ENCODE results near the gene CSNK1E.
"Not testable (repeated sequence)": the region's sequence is repeated elsewhere in the genome, so short reads cannot be mapped to it uniquely, and the experiment has no call there.

Gene CSNK1E

DNA sequence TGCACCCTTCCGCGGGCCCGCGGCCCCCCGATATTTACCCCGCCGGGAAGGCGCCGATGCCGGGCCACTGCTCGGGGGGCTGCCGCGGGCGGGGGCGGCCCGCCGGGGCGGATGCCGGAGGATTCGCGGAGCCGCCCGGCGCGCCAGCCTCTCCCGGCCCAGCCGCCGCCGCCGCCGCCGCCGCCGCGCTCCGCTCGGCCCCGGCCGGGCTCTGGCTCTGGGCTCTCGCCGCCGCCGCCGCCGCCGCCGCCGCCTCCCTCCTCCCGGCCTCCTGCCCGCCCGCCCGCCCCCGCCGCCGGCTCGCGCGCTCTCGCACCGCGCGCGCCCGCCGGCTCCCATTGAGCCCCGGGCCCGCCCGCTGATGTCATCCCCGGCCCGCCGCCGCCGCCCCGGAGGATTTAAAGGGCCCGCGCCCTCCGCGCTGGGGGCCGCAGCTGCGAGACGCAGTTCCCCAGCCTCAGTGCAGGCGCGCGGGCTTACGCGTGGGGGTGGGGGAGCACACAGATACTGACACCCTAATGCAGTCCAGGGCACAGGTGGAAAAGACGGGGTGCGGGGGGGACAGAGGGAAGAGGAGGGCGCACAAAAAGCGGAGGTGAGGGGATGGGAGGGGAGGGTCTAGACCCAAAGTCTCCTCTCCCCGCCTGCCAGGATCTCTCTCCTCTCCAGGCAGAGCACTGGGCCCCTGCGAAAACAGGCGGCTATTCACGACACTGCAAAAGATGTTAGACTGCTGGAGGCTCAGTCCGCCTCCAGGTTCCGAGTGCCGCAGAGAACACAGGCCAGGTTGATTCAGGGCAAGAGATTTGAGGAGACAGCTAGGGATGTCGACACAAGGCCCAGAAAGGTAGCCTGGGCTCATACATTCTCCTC is at the start of gene CSNK1E:
Gene CSNK1E (minus strand): TSS at position 312 of the 873 bp plus-strand sequence. CDS start 3,276 bp downstream, outside the sequence.
- TF ChIP-seq, protein P1, sequence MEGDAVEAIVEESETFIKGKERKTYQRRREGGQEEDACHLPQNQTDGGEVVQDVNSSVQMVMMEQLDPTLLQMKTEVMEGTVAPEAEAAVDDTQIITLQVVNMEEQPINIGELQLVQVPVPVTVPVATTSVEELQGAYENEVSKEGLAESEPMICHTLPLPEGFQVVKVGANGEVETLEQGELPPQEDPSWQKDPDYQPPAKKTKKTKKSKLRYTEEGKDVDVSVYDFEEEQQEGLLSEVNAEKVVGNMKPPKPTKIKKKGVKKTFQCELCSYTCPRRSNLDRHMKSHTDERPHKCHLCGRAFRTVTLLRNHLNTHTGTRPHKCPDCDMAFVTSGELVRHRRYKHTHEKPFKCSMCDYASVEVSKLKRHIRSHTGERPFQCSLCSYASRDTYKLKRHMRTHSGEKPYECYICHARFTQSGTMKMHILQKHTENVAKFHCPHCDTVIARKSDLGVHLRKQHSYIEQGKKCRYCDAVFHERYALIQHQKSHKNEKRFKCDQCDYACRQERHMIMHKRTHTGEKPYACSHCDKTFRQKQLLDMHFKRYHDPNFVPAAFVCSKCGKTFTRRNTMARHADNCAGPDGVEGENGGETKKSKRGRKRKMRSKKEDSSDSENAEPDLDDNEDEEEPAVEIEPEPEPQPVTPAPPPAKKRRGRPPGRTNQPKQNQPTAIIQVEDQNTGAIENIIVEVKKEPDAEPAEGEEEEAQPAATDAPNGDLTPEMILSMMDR (IDR thresholded peaks at IDR 0.05; ENCODE audit: extremely low read depth, missing control alignments) = no peak
- peak; percentile 95 for DNase-seq (ENCODE audit: low spot score)

DNA sequence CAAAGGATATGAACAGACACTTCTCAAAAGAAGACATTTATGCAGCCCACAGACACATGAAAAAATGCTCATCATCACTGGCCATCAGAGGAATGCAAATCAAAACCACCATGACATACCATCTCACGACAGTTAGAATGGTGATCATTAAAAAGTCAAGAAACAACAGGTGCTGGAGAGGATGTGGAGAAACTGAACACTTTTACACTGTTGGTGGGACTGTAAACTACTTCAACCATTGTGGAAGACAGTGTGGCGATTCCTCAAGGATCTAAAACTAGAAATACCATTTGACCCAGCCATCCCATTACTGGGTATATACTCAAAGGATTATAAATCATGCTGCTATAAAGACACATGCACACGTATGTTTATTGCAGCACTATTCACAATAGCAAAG is 48.6 kb upstream of the CSNK1E start:
- not testable (repeated sequence) for DNase-seq (ENCODE audit: low spot score)

DNA sequence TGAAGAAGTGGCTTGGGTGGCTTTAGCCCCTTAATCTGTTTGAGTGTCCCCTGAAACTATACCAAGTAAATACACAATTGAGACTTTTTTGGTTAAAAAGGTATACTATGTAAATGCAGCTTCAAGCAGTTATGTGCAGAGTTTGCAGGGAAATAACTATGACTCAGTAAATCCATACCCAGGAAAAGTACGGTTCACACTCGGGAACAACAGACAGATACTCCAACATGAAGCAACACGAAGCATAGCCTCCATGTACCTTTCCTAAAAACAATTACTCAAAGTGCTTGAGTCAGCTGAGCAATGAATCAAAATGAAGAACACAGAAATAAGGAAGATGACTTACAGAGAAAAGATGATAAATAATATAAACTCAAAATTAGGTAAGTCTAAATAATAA is 47.9 kb upstream of the CSNK1E start:
- DNase-seq (ENCODE audit: low spot score) = not testable (repeated sequence)

DNA sequence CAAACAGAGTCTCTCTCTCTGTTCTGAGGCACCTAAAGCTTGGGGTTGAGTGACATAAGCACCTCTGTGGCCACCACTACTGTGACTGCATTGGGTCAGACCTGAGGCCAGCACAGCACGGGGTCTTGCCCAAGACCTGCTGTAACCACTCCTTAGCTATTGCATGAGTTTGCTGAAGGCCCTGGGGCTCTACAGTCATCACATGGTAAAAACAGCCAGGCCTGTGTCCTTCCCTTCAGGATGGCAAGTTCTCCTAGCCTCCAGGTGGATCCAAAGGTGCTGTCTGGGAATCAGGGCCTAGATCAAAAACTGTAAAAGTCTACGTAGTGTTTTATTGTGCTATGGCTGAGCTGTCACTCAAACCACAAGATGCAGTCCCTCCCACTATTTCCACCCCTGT is 43.3 kb upstream of the CSNK1E start:
- DNase-seq (ENCODE audit: low spot score) = not testable (repeated sequence)

DNA sequence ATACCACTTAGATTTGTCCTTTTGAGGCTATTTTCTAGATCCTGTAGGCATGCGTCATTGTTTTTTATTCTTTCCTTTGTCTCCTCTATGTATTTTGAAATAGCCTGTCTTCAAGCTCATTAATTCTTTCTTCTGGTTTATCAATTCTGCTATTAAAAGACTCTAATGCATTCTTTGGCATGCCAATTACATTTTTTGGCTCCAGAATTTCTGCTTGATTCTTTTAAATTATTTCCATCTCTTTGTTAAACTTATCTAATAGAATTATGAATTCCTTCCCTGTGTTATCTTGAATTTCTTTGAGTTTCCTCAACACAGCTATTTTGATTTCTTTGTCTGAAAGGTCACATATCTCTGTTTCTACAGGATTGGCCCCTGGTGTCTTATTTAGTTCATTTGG is 42.6 kb upstream of the CSNK1E start:
- DNase-seq (ENCODE audit: low spot score) = not testable (repeated sequence)

DNA sequence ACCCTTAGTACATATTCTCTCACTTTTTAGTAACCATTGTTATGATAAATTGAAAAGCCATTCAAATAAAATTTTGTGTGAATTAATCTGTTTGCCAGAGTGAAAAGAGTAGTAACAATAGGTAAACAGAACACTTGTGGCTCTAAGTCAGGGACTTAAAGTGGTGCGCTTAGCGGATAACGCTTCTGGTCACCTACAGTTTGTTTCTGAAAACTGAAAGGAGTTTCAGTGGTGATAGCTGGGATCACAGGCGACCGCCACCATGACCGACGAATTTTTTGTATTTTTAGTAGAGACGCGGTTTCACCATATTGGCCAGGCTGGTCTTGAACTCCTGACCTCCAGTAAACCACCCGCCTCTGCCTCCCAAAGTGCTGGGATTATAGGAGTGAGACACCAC is 40.7 kb upstream of the CSNK1E start:
- DNase-seq (ENCODE audit: low spot score) = not testable (repeated sequence)

DNA sequence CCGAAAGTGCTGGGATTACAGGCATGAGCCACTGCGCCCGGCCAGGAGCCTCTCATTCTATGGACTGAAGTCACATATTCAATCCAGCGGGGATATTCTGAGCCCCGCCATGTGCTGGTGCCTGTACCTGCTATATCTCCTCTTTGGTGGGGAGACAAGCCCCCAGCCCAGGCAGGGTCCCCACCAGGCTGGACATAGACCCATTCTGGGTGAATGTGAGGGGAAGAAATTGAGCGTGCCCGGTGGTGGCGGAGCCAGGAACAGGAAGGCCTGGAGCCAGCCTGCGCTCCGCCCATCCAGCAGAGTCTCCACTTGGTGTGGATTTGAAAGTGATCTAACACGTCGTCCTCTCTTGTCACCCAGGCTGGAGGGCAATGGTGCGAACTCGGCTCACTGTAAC is 38.0 kb upstream of the CSNK1E start:
- TF ChIP-seq, protein P1 (IDR thresholded peaks at IDR 0.05; ENCODE audit: extremely low read depth, missing control alignments) = no peak

DNA sequence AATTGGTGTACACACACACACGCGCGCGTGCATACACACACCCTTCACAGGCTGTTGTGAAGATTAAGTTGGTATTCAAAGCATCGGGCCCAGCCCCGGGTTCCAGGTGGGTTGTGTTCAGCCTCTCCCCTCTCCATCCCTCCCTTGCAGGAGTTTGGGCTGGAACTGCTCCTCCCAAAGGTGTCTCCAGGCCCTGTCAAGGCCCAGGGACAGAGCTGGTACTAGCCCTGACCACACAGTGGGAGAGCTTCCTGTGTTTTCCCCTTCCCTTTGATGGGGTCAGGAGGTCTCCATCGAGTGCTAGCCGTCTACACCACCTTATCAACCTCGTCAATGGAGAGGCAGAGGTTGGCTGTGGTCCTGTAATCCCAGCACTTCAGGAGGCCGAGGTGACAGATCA is 36.5 kb upstream of the CSNK1E start:
- DNase-seq (ENCODE audit: low spot score) = no peak
- TF ChIP-seq, protein P1 (IDR thresholded peaks at IDR 0.05; ENCODE audit: extremely low read depth, missing control alignments) = no peak

More for the DNA sequence above, 38.0 kb upstream of the CSNK1E start:
- DNase-seq (ENCODE audit: low spot score) = peak; percentile 3

DNA sequence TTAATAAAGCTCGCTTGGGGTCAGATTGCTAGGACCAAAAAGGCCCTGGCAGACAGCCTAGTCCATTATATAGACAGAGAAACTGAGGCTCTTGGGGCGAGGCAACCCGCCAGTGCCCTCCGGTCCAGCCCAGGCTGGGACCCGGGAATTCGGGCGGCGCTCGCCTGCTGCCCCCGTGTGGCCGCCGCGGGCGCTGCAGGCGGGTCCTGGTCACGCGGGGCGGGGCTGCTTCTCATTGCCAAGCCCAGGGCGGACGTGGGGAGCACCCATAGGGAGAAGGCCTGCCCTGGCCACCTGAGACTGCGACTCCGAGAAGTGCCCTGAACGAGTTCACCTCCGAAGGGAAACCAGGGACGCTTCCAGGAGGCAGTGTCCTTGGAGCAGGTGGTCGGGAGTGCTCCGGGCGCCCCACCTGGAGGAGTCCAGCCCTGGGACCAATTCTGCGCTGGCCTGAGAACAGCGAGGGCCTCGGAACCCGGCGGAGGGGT is 36.0 kb upstream of the CSNK1E start:
- TF ChIP-seq, protein P1 (IDR thresholded peaks at IDR 0.05; ENCODE audit: extremely low read depth, missing control alignments) = peak; percentile 98
- DNase-seq (ENCODE audit: low spot score) = peak; percentile 84

DNA sequence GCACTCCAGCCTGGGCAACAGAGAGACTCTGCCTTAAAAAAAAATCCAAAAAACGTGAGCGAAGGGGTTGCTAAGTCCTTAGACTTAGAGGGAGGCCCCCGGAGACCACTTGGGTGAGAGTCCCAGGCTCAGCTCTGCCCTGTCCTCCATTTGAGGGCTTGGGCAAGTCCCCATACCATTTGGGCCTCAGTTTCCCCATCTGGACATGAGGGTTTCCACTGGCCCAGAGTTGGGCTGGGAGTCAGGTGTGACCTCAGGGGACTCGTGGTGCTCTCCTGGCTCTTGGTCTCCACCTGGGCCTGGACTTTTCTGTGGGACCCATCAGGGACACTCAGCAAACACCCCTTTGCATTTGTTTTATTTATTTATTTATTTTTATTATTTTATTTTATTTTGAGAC is 35.2 kb upstream of the CSNK1E start:
- DNase-seq (ENCODE audit: low spot score) = no peak
- TF ChIP-seq, protein P1 (IDR thresholded peaks at IDR 0.05; ENCODE audit: extremely low read depth, missing control alignments) = no peak

All from GM20000 (cell line).